ENCODE results near the gene ZNF329.

DNA sequence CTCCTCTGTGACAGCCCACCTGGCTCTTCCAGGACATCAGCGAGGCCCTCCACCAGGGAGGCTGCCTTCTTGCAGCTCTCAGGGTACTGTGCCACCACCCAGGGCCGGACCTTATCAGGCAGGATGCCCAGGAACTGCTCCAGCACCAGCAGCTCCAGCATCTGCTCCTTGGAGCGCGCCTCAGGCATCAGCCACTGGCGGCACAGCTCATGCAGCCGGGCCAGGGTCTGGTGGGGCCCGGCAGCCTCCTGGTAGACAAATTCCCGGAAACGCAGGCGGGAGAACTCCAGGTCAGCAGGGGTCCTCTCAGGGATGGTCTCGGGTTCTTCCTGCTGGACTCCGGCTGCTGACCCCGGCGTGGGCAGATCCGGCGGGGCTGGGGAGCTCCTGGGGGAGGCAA, 60.7 kb downstream of the ZNF329 start:
- TF ChIP-seq CTCF (IDR thresholded peaks at IDR 0.05; ENCODE audit: poor library complexity), result no peak
- TF ChIP-seq EZH2 (IDR thresholded peaks at IDR 0.05; ENCODE audit: borderline replicate concordance), result no peak
